ENCODE measurements around the gene GALK2. TPM values are rescaled to one million over a fixed set of nuclear protein-coding genes. Genes with fewer than 3 reads are reported as not detected.
"Not testable (repeated sequence)": the region's sequence is repeated elsewhere in the genome, so short reads cannot be mapped to it uniquely, and the experiment has no call there.

Gene GALK2
- total RNA-seq, 1 donor from 2014 or later, result 47.6 TPM

DNA sequence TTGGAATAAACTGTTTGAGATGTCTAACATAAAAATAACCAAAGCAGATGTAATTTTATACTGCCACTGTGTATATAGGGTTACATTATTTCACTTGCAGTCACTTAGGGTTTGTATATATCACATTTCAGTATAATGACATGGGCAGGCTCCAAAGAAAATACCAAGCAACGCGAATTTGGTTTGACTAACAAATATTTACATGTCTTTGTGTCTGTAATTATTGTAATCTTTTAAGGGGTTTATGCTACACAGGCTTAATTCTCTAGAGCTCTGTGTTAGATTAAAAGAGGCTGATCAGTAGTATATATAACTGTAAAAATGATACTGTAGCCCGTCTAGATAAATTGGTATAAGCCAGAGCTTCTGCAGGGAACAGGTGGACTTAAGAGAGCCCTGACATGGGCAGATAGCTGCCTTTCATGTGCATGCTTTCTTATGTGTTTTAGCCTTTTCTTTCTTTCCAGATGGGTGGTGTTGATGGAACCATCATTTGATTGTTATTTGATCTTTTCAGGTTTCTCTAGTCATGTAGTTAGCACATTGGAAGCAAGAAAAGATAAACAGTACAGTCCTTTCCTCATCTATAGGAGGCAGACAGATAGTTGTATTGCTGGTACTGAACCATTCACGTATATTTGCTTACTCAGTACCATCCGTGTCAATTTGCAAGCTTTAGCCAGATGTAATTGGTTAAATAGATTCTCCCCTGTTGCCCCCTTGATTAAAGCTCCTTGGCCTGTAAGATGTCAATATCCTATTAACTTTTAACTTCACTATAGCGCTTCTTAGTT, 86.1 kb downstream of the GALK2 start:
- H3K27me3 ChIP-seq, result no peaks in the 10 kb centered on the region
- H3K27ac ChIP-seq, result no peak overlapping the region
- no peaks in the 10 kb centered on the region for H3K36me3 ChIP-seq
- no peaks in the 10 kb centered on the region for H3K4me1 ChIP-seq
- intact Hi-C loops (cut with DNase I), result no loop called here
- no peak overlapping the region for H3K4me3 ChIP-seq
- H3K9me3 ChIP-seq, result no peaks in the 10 kb centered on the region
- TF ChIP-seq, protein P1, sequence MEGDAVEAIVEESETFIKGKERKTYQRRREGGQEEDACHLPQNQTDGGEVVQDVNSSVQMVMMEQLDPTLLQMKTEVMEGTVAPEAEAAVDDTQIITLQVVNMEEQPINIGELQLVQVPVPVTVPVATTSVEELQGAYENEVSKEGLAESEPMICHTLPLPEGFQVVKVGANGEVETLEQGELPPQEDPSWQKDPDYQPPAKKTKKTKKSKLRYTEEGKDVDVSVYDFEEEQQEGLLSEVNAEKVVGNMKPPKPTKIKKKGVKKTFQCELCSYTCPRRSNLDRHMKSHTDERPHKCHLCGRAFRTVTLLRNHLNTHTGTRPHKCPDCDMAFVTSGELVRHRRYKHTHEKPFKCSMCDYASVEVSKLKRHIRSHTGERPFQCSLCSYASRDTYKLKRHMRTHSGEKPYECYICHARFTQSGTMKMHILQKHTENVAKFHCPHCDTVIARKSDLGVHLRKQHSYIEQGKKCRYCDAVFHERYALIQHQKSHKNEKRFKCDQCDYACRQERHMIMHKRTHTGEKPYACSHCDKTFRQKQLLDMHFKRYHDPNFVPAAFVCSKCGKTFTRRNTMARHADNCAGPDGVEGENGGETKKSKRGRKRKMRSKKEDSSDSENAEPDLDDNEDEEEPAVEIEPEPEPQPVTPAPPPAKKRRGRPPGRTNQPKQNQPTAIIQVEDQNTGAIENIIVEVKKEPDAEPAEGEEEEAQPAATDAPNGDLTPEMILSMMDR (IDR thresholded peaks at IDR 0.05), result no peak
- TF ChIP-seq POLR2A (IDR thresholded peaks at IDR 0.05), result no peak
- no peak for DNase-seq (ENCODE audit: extremely low spot score in 2 of 2)

DNA sequence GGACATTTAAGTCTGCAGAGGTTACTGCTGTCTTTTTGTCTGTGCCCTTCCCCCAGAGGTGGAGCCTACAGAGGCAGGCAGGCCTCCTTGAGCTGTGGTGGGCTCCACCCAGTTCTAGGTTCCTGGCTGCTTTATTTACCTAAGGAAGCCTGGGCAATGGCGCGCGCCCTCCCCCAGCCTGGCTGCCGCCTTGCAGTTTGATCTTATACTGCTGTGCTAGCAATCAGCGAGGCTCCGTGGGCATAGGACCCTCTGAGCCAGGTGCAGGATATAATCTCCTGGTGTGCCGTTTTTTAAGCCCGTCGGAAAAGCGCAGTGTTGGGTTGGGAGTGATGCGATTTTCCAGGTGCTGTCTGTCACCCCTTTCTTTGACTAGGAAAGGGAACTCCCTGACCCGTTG, 95.1 kb downstream of the GALK2 start:
- intact Hi-C loops (cut with DNase I); H3K9me3 ChIP-seq; H3K27ac ChIP-seq; H3K36me3 ChIP-seq; DNase-seq (ENCODE audit: extremely low spot score in 2 of 2); H3K4me3 ChIP-seq; H3K4me1 ChIP-seq; H3K27me3 ChIP-seq: not testable (repeated sequence)

DNA sequence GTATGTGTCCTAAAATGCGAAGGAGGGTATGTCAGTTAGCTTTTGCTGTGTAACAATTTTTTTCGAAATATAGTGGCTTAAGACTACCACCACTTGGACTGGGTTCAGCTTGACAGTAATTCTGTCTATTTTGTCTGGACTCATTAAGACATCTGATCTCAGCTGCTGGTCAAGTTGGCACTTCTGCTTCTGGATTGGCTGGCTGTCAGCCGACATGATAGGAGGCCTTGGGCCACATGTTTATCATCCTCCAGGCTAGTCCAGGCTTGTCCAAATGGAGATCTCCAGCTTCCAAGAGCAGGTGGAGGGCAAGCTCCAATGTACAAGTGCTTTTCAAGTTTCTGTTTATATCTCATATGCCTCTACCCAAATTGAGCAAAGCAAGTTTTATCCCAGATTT, 95.9 kb downstream of the GALK2 start:
- Histone ChIP-seq H3K27ac (no peak overlapping the region), H3K4me1 (no peaks in the 10 kb centered on the region), H3K36me3 (no peaks in the 10 kb centered on the region), H3K9me3 (no peaks in the 10 kb centered on the region), H3K27me3 (no peaks in the 10 kb centered on the region), H3K4me3 (no peak overlapping the region)
- DNase-seq (ENCODE audit: extremely low spot score in 2 of 2), result no peak
- TF ChIP-seq POLR2AphosphoS5 (IDR thresholded peaks at IDR 0.05; ENCODE audit: insufficient read depth in 1 of 2, low read depth in 1 of 2), result no peak
- no peak for TF ChIP-seq POLR2A (IDR thresholded peaks at IDR 0.05)
- TF ChIP-seq, protein P1 (IDR thresholded peaks at IDR 0.05), result no peak
- intact Hi-C loops (cut with DNase I), result no loop called here

DNA sequence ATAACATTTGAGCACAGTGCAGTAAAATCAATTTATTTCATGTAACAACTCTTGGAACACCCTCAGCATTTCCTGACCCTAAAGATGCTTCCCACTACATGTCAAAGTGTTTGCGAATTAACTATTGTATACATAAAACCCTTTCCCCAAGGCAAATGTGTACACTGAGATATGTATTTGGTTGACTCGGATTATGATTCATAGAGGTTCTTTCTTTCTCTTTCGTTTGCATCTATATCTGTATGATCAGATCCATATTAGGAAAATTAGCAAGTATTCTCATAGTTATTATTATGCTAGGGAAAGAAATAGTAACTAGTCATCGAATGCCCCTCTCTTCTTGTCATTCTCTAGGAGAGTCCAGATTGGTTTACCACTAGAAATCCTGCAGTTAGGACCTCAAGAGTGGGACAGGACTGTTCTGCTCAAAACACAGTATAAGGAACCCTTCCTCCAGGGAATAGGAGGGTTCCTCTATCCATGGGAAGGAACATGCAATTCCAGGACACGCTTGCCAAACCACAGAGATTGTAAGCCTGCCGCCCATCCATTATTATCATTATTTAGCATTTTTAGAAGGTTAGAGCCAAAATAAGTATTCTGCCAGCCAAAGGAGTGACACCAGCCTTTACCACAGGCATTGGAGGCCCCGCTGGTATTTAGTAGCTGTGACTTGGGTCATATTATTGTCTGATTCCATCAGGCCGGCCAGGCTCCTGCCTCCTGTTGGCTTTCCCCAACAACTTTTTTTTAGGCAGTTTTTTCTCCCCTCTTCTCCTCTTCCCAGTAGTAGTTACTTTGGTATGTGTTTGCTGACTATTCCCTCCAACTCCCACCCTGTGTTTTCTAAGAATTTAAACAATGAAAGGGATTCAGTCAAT, 100.7 kb downstream of the GALK2 start:
- H3K36me3 ChIP-seq, result no peaks in the 10 kb centered on the region
- intact Hi-C loops (cut with DNase I), result no loop called here
- H3K9me3 ChIP-seq, result no peaks in the 10 kb centered on the region
- no peak for TF ChIP-seq POLR2A (IDR thresholded peaks at IDR 0.05)
- TF ChIP-seq, protein P1 (IDR thresholded peaks at IDR 0.05), result no peak
- no peak for TF ChIP-seq POLR2AphosphoS5 (IDR thresholded peaks at IDR 0.05; ENCODE audit: insufficient read depth in 1 of 2, low read depth in 1 of 2)
- H3K27me3 ChIP-seq, result no peaks in the 10 kb centered on the region
- H3K4me3 ChIP-seq, result no peak overlapping the region
- peaks cover 8% of the 10 kb centered on the region for H3K4me1 ChIP-seq
- no peak for DNase-seq (ENCODE audit: extremely low spot score in 2 of 2)
- H3K27ac ChIP-seq, result peak overlapping the region; percentile 7

GRCh38 chr15:49273734-49274318, 103.8 kb downstream of the GALK2 start:
- Histone ChIP-seq H3K9me3 (no peaks in the 10 kb centered on the region), H3K4me3 (no peak overlapping the region), H3K4me1 (peaks cover 8% of the 10 kb centered on the region), H3K27ac (no peak overlapping the region), H3K27me3 (no peaks in the 10 kb centered on the region), H3K36me3 (no peaks in the 10 kb centered on the region)
- no peak for TF ChIP-seq POLR2A (IDR thresholded peaks at IDR 0.05)
- TF ChIP-seq, protein P1 (IDR thresholded peaks at IDR 0.05), result no peak
- intact Hi-C loops (cut with DNase I), result no loop called here
- DNase-seq (ENCODE audit: extremely low spot score in 2 of 2), result no peak
